Glutamatergic neuron (in vitro differentiated cells): ENCODE data around the gene DTWD1. TPM values are rescaled to one million over a fixed set of nuclear protein-coding genes. Genes with fewer than 3 reads are reported as not detected.

ENCODE experiments used
- DNase-seq: peaks from one replicate; pipeline ENCODE4 v3.0.0; 2022
- H3K27ac Mint-ChIP-seq: one replicate; pipeline ENCODE4 v1.8.0; 2020; ENCODE audit warnings: mild to moderate bottlenecking, mixed read lengths, inconsistent platforms; ENCODE audit not compliant: unreplicated experiment
- H3K27me3 Mint-ChIP-seq: one replicate; pipeline ENCODE4 v1.8.0; 2020; ENCODE audit warnings: mild to moderate bottlenecking, moderate library complexity, mixed read lengths, inconsistent platforms; ENCODE audit not compliant: unreplicated experiment
- H3K36me3 Mint-ChIP-seq: one replicate; pipeline ENCODE4 v1.8.0; 2020; ENCODE audit warnings: mild to moderate bottlenecking, mixed read lengths, inconsistent platforms; ENCODE audit not compliant: unreplicated experiment
- H3K4me1 Mint-ChIP-seq: one replicate; pipeline ENCODE4 v1.8.0; 2020; ENCODE audit warnings: mild to moderate bottlenecking, low read depth, mixed read lengths, inconsistent platforms; ENCODE audit not compliant: unreplicated experiment
- H3K4me3 Mint-ChIP-seq: one replicate; pipeline ENCODE4 v1.8.0; 2020; ENCODE audit warnings: mild to moderate bottlenecking, mixed read lengths, inconsistent platforms; ENCODE audit not compliant: unreplicated experiment
- H3K9me3 Mint-ChIP-seq: one replicate; pipeline ENCODE4 v1.8.0; 2020; ENCODE audit warnings: mild to moderate bottlenecking, moderate library complexity, mixed read lengths, inconsistent platforms; ENCODE audit not compliant: unreplicated experiment
- total RNA-seq: library from RNA; stranded (reverse); fragmentation: NEBNext Ultra II Directional; extraction: Animal tissue kit (Norgen Biotek cat#: 25700); gene quantifications from one replicate; pipeline ENCODE4 v1.2.1, GENCODE V29; 2021; ENCODE audit not compliant: unreplicated experiment
- TF ChIP-seq, protein P1 (sequence below): fragments of 200-600 bp; sonication (generic); IDR thresholded peaks from one replicate; pipeline ENCODE4 v1.5.0; 2021; ENCODE audit not compliant: partially characterized antibody, unreplicated experiment

The DTWD1 gene
- total RNA-seq, 1 donor from 2014 or later: 20.6 TPM

DNA sequence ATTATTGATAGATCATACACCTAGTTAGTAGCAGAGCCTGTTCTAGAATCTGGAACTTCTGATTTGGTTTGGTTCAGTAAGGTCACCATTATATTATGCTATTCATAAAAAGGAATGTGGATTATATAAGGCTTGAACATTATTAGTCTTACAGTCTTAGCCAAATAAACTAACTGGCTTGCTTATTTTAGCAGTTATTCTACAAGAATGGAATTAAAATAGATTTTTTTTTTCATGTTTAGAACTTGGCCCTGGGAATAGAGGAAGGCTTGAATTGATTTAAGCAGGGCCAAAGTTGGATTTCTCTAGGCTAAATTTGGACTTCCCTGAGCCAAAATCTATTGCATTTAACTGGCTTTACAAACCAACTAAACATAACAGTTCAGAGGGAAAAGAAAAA lies 24.4 kb downstream of the DTWD1 start:
- Mint-ChIP-seq H3K36me3 (no peaks in the 10 kb centered on the region), H3K27me3 (no peaks in the 10 kb centered on the region), H3K9me3 (no peaks in the 10 kb centered on the region), H3K4me1 (peaks cover 11% of the 10 kb centered on the region), H3K27ac (no peak overlapping the region), H3K4me3 (no peak overlapping the region)
- DNase-seq: no peak
- TF ChIP-seq, protein P1, sequence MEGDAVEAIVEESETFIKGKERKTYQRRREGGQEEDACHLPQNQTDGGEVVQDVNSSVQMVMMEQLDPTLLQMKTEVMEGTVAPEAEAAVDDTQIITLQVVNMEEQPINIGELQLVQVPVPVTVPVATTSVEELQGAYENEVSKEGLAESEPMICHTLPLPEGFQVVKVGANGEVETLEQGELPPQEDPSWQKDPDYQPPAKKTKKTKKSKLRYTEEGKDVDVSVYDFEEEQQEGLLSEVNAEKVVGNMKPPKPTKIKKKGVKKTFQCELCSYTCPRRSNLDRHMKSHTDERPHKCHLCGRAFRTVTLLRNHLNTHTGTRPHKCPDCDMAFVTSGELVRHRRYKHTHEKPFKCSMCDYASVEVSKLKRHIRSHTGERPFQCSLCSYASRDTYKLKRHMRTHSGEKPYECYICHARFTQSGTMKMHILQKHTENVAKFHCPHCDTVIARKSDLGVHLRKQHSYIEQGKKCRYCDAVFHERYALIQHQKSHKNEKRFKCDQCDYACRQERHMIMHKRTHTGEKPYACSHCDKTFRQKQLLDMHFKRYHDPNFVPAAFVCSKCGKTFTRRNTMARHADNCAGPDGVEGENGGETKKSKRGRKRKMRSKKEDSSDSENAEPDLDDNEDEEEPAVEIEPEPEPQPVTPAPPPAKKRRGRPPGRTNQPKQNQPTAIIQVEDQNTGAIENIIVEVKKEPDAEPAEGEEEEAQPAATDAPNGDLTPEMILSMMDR: no peak

DNA sequence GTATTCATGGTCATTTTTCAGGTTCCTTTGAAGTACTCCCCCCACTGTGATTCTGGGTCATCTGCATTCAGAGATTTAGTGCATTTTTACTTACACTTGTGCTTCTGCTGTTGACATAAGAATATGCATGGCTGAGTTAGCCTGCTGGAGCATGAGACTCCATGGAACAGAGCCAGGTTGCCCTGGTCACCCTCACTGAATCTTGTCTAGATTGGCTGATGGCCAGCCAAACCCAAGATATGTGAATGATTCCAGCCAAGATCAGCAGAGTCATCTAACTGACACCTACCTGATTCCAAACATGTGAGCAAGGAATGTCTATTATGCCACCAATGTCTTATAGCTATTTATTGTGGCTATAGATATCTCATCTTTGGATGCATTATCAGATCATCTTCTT lies 25.1 kb downstream of the DTWD1 start:
- H3K27me3 Mint-ChIP-seq: no peaks in the 10 kb centered on the region
- peaks cover 11% of the 10 kb centered on the region for H3K4me1 Mint-ChIP-seq
- no peak for DNase-seq
- TF ChIP-seq, protein P1: no peak
- no peak overlapping the region for H3K4me3 Mint-ChIP-seq
- no peaks in the 10 kb centered on the region for H3K9me3 Mint-ChIP-seq
- peak overlapping the region; percentile 2 for H3K27ac Mint-ChIP-seq
- peaks cover 4% of the 10 kb centered on the region for H3K36me3 Mint-ChIP-seq

DNA sequence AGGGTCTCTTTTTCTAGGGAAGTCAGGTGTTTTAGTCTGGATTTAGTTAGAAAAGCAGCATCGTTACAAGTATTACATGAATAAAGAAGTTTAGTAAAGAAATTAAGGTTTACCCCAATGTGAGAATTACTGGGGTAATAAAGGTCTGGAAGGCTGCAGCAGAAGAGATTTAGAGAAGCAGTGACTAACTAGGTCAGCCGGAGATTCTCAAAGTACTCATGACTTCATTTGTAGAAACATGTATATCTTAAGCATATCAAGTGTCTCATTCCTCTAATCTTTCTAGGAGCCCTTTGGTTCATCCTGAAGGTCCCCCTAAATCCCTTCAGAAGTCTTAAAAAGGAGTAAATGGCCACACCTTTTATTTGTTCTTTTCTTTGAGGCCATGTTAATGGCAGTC lies 26.0 kb downstream of the DTWD1 start:
- Mint-ChIP-seq H3K27me3 (no peaks in the 10 kb centered on the region), H3K4me3 (no peak overlapping the region), H3K27ac (no peak overlapping the region), H3K4me1 (peaks cover 11% of the 10 kb centered on the region), H3K9me3 (no peaks in the 10 kb centered on the region), H3K36me3 (peaks cover 5% of the 10 kb centered on the region)
- DNase-seq: no peak
- TF ChIP-seq, protein P1: no peak

DNA sequence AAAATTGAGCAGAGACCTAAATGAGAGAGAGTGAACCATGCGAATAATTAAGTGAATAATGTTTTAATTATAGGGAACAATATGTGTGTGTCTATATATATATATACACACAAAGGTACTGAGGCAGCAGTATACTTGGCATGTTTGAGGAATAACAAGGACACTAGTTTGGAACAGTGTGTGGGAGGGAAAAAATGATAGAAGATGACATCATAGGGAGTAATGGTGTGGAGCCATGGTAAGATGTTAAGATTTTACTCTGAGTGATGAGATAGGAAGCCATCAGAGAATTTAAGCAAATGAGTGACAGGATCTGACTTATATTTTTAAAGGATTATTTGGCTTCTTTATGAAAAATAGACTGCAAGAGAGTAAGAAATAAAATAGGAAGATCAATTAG lies 29.1 kb downstream of the DTWD1 start:
- H3K27ac Mint-ChIP-seq: no peak overlapping the region
- TF ChIP-seq, protein P1: no peak
- DNase-seq: no peak
- no peak overlapping the region for H3K4me3 Mint-ChIP-seq
- H3K27me3 Mint-ChIP-seq: no peaks in the 10 kb centered on the region
- H3K36me3 Mint-ChIP-seq: peaks cover 22% of the 10 kb centered on the region
- peaks cover 3% of the 10 kb centered on the region for H3K9me3 Mint-ChIP-seq
- H3K4me1 Mint-ChIP-seq: peaks cover 11% of the 10 kb centered on the region

DNA sequence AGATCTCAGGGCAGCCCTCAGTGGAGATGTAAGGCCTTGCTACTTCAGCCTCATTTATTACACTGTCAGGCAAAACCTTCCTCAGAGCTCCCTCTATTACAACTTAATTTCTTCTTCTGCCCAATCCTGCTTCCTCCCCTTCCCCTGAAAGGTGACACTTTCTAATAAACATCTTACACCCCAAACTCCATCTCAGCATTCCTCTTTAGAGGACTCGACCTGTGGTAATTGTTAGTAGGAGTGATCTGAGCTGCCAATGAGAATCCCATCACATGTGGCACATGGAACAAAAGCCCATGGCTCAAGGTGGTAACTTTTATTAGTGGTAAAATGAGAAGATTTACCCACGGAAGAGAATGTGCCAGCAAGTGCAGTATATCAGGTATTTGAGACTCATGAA lies 29.8 kb downstream of the DTWD1 start:
- Mint-ChIP-seq H3K4me3 (no peak overlapping the region), H3K27ac (no peak overlapping the region), H3K36me3 (peaks cover 22% of the 10 kb centered on the region), H3K27me3 (no peaks in the 10 kb centered on the region), H3K4me1 (peaks cover 11% of the 10 kb centered on the region), H3K9me3 (peaks cover 3% of the 10 kb centered on the region)
- no peak for DNase-seq
- TF ChIP-seq, protein P1: no peak
